LNCaP clone FGC (cell line): Measurements from ENCODE around the gene IGFL2.
"Not testable (repeated sequence)": the region's sequence is repeated elsewhere in the genome, so short reads cannot be mapped to it uniquely, and the experiment has no call there.

Source experiments
- DNase-seq: peaks from one replicate; pipeline ENCODE4 v3.0.0-alpha.2; 2011; ENCODE audit warnings: low read depth
- H3K4me3 ChIP-seq: 2 replicates; pipeline ENCODE4 v1.5.1; 2011; ENCODE audit warnings: mild to moderate bottlenecking, low read depth, low read length, control low read depth
- TF ChIP-seq, protein P1 (sequence below): IDR thresholded peaks from 2 replicates; pipeline ENCODE4 v1.5.1; 2012; ENCODE audit warnings: mild to moderate bottlenecking; ENCODE audit not compliant: control insufficient read depth, insufficient read depth; ENCODE audit errors: extremely low read depth

IGFL2 gene

GRCh38 chr19:46159418-46160232 lies 11.6 kb downstream of the IGFL2 start:
- H3K4me3 ChIP-seq: no peak overlapping the region
- TF ChIP-seq, protein P1, sequence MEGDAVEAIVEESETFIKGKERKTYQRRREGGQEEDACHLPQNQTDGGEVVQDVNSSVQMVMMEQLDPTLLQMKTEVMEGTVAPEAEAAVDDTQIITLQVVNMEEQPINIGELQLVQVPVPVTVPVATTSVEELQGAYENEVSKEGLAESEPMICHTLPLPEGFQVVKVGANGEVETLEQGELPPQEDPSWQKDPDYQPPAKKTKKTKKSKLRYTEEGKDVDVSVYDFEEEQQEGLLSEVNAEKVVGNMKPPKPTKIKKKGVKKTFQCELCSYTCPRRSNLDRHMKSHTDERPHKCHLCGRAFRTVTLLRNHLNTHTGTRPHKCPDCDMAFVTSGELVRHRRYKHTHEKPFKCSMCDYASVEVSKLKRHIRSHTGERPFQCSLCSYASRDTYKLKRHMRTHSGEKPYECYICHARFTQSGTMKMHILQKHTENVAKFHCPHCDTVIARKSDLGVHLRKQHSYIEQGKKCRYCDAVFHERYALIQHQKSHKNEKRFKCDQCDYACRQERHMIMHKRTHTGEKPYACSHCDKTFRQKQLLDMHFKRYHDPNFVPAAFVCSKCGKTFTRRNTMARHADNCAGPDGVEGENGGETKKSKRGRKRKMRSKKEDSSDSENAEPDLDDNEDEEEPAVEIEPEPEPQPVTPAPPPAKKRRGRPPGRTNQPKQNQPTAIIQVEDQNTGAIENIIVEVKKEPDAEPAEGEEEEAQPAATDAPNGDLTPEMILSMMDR: no peak
- DNase-seq: no peak

- TF ChIP-seq, protein P1: no peak
- no peak for DNase-seq
- H3K4me3 ChIP-seq: no peak overlapping the region
Observed at GRCh38 chr19:46160233-46160775, 12.3 kb downstream of the IGFL2 start.

DNA sequence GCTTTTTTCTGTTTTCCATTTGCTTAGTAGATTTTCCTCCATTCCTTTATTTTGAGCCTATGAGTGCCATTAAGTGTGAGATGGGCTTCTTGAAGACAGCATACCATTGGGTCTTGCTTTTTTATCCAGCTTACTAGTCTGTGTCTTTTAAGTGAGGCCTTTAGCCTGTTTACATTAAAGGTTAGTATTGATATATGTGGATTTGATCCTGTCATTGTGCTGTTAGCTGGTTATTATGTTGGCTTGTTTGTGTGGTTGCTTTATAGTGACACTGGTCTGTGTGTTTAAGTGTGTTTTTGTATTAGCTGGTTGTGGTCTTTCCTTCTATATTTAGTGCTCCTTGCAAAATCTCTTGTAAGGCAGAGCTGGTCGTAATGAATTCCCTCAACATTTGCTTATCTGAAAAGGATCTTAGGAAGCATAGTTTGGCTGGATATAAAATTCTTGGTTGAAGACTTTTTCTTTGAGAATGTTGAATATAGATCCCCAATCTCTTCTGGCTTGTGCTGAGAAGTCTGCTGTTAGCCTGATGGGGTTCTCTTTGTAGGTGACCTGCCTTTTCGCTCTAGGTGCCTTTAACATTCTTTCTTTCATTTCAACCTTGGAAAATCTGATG lies 13.7 kb downstream of the IGFL2 start:
- H3K4me3 ChIP-seq, DNase-seq: not testable (repeated sequence)

GRCh38 chr19:46162731-46163130 lies 14.7 kb downstream of the IGFL2 start:
- no peak overlapping the region for H3K4me3 ChIP-seq
- TF ChIP-seq, protein P1: no peak
- DNase-seq: no peak

- DNase-seq: no peak
- TF ChIP-seq, protein P1: no peak
- no peak overlapping the region for H3K4me3 ChIP-seq
Observed at GRCh38 chr19:46173886-46174480, 25.9 kb downstream of the IGFL2 start.

GRCh38 chr19:46176116-46176860 lies 28.2 kb downstream of the IGFL2 start:
- DNase-seq: no peak
- TF ChIP-seq, protein P1: no peak
- no peak overlapping the region for H3K4me3 ChIP-seq
